ENCODE data around the gene RAD51B.

RAD51B gene

DNA sequence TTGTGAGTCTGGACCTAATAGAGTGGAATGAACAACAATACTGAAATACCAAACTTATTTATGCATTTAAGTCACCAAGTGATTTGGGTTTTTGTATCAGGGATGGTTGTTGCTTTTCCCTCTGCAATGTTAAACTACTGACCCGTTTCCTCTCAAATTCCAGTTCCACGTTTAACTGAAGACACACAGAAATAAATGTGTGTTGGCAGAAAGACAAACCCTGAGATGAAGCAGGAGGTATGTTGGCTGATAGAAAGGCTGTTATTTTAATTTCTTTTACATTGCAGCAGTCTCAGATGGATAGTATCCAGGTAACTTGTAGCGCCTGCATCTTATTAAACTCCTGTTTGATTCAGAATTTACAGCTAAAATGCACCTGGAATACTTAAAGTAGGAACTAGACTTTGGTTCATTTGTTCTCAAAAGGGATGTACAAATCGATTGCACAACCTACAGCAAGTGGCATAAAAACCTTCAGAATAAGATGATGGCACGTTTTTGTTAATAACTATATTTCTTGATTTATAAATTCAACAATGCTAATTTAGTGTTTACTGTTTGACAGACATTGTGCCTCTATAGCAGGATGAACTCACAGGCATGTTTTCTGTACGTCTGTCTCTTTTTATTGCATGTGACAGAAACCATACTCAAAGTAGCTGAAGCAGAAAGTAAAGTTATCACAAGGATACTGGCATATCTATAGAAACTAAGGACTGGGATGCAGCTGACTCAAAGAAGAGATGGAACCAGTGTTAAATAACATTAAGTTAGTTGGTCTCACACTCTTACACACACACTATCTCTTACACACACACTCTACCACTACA lies 567.6 kb downstream of the RAD51B start:
- peak; percentile 25 for DNase-seq (ENCODE audit: low spot score)

DNA sequence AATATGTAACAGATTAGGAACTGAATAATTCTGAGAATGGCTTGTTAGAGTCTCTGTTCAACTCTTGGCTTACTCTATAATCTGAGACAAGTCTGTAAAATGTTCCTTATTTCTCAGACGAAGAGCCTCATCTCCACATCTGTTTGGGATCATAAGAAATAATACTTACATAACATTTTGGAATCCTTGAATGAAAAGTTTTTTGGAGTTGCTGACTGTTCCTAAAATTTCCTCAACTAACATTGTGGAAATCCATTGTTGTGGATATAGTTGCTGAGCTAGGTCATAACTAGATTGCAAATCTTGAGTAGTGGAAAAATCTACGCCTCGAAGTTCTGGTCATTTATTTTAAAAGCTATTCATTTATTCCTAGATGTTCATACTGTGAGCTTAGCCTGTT lies 570.4 kb downstream of the RAD51B start:
- no peak for DNase-seq (ENCODE audit: low spot score)

DNA sequence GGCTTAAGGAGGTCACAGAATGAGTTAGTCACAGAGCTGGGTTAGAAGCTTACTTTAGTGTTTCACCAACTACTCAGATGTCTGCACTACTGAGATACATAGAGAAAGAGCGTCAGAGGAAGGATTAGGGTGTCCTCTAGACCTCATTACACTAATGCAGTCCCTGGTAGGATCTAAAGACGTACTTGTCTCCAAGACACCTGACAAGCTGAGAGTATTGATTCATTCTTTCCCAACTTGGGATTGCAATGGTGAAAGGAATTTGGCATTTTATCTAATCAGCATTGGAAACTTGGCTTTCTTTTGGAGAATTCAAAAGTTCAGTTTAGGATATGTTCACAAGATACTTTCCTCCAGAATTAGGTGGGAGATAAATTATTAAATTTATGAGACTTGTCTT lies 571.2 kb downstream of the RAD51B start:
- no peak for DNase-seq (ENCODE audit: low spot score)

DNA sequence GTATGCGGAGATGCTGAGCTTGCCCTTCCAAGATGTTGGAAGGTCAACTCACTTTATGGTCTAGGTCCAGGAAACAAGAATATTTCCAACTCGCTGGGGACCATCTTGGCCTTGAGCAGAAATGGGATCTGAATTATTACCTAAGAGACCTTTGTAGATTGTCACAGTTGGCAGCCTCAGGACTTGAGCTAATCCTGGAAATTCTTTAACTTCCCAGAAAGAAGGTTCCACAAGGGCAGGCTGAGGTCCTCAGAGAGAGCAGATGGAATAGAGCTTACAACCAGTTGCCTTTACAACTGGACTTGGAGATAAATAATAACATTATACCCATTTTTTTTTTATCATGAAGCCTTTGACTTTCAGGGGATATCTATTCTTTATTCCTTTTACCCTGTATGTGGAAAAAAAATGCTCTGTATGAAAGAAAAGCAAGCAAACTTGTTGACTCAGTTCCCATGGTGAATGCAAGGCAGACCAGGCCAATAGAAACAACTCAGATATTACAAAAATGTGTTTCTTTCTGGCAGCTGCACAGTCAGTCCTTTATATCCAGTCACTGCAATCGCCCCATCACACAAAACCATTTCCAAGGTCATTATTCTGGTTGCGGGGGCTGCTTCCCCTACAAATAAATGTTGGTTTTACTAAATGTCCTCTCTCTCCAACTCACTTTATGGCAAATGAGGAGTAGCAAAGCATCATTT lies 571.9 kb downstream of the RAD51B start:
- DNase-seq (ENCODE audit: low spot score), result peak; percentile 48

DNA sequence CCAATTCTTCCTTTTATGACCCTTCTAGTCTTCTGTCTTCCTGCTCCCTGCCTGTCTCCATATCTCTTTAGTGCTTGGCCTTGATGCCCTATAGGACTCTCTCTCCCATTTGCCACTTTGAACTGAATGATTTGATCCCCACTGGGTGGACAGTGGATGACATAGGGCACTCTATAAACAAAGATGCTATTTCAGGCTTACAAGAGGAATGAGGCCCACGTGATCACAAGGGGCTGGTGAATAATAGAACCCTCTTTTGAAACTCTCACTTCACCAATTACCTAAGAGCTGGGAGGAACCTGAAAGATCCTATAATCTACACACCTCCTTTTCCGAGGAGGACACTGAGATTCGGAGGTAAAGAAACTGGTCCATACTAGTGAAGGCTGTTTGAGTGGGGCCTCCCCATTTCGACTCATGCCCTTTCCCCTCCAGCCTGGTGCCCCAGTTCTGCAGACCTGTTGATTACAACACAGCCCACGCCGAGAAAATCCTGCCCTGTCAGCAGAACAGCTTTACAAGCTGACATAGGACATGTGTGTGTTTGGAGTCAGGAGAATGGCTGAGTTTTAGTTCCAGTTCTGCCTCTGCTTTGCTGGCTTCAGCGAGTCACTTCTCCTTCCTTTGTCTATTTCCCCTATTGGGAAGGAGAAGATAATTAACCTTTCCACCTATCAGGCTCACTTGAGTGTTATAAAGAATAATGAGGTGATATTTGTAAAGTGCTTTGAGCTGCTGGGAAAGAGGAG lies 573.0 kb downstream of the RAD51B start:
- DNase-seq (ENCODE audit: low spot score), result peak; percentile 65

DNA sequence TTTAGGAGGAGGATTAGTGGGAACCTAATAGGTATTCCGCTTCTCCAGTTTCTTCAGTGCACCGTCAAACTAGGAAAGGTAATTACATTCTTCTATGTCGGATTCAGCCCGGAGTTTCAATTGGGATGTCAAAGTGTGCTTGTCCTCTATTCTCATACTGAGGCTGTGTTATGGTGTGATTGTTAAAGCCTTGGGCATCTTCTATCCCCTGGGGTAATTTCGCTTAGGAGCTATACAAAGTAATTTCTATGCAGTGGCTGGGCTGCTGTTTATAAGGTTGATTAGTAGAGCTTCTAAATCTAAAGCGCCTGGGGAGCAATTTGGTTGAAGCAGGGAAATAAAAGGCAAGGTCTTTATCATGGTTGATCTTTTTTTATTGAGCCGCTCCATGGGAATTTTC lies 573.7 kb downstream of the RAD51B start:
- no peak for DNase-seq (ENCODE audit: low spot score)

DNA sequence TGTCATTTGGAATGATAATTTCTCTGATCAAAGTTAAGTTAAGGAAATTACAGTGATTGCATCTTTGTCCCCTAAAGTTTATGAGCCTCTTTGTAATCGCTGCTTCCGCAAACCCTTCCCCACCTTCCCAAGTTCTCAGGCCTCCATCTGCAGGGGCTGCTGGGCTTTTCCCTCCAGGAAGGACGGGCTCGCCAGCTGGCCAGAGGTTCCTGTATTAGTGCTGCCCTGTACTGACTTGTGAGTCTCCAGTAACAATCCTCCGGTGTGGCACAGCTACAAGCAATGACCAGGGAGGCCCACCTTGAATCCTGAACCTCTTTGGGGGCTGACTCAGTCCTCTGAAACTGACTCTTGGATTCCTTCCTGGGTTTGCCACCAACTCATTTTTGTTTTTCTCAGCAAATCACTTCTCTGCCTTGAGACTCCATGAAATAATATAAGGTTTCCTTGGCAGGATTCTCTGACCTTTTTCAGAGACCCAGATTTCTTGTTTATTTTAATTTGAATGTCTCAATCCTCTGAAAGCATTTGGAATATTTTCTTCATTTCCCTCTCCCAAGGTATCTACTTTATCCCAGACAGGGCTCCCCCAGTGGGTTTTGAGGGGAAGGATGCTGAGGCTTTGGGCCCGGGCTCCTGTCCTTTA lies 574.7 kb downstream of the RAD51B start:
- DNase-seq (ENCODE audit: low spot score), result no peak

DNA sequence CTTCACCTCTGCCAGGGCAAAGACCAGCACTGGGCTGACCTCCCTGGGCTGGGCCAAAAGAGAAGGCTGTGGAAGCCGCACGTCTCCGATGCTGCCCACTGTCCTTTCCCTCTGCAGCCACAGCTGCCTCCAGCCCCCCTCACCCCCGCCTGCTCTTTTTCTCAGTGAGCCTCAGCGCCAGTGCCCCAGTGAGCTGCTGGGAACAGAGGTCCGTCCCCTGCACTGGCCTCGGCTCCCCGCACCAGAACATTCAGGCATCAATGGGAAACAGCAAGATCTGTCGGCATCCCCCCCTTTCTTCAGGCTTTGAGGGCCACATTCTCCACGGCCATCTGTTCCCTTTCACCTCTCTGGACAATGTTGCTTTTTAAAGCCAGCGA lies 575.2 kb downstream of the RAD51B start:
- DNase-seq (ENCODE audit: low spot score), result peak; percentile 45

DNA sequence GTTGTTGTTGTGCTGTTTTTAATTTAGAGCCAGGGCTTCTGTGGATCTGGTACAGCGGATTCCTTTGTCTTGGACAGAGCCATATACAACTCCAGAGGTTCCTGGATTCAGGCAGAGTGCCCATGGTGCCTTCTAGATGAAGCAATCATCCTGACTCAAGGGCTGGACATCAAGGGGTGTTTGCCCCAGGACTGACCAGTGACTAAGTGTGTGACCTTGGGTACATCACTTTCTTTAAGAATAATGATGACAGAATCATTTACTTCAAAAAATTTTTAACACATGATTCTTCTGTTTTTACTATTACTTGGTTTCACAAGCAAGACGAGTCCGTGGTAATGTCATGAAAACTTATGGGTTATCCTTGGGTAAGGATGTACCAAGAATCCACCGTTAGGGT lies 576.0 kb downstream of the RAD51B start:
- DNase-seq (ENCODE audit: low spot score), result no peak

DNA sequence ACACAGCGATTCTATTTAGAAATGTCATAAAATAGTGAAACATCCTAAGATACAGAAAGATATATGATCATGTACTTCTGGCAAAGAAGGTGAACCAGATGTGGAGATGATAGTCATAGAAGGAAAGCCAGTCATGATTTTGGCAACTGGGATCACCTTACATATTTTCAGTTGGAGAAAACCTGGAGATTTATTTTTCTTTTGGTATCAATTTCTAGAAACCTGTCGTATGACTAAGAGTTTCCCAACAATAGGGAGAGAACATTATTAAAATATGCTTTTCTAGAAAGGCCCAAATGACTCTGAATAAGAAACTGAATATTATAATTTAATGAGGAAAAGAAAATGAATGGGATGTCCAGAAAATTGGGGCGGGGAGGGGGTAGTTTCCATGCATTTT lies 576.9 kb downstream of the RAD51B start:
- no peak for DNase-seq (ENCODE audit: low spot score)

DNA sequence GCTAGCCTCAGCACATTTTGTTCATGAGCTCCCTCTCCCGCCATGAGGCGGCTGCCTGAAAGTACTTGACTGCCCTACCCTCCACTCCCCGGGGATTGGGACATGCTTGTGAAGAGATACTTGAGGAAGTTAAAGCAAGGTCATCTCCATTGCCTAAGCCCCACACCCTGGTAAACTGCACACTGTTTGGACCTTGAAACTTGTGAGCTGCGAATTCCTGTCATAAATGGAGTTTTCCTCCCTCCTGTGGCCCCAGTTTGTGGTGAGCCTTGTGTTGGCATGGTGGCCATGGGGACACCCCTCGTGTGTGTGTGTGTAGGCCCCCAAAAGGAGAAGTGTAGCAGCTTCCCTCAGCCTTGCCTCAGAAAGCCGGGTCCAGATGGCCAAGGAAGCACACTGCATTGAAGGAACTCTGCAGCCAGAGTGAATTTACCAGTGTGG lies 577.8 kb downstream of the RAD51B start:
- DNase-seq (ENCODE audit: low spot score), result peak; percentile 76

DNA sequence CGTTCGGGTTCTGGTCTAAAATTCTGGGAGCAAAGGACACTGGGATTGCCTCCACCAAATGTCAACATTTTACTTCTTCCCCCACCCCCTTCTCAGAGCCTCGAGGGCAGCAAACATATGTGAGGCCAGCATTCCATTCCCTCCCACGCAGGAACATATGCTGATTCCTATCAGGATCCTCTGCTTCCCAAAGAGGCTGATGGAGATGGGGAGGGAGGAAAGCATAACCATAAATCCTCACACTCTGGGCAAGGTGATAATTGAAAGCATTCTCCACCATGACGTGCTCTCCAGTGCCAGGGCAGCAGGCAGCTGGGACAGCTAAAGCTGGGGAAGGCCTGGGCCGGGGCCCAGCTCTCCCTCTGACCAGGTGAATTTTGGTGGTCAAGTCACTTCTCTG lies 578.2 kb downstream of the RAD51B start:
- DNase-seq (ENCODE audit: low spot score), result no peak

DNA sequence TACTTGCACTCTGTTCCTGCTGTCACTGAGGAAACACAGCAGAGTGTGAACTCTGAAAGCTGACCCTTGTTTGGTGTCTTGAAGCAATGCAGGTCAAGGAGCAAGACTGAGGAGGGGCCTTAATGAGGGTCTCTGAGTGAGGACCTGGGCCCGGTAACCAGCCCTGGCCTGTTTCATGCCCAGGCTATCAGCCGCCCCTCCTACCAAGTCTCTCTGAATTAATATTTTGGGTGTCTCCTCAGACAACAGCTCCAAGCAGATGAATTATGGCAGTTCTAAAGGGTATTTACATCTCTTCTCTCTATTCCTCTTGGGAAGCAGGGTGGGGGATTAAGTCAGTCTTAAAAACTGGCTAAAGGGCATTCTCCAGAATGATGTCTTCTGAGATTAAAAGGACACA lies 578.8 kb downstream of the RAD51B start:
- no peak for DNase-seq (ENCODE audit: low spot score)

DNA sequence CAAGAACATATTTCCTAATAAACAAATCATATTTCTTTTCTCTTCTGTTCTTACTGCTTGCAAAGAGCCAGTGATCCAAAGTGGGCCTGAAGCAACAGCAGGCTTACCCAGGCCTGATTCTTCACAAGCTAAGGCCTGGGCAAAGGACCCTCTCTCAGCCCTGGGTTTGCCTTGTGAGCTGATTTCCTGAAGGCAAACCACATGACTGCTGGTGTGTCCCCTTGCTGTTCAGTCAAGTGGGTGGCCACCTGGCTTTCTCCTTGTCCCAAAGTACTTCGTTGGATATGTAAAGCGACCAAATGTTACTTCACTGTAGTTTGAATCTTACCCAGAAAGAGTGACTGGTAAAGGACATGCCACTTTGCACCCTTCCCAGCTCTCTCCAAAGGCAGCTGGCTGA lies 580.4 kb downstream of the RAD51B start:
- no peak for DNase-seq (ENCODE audit: low spot score)

DNA sequence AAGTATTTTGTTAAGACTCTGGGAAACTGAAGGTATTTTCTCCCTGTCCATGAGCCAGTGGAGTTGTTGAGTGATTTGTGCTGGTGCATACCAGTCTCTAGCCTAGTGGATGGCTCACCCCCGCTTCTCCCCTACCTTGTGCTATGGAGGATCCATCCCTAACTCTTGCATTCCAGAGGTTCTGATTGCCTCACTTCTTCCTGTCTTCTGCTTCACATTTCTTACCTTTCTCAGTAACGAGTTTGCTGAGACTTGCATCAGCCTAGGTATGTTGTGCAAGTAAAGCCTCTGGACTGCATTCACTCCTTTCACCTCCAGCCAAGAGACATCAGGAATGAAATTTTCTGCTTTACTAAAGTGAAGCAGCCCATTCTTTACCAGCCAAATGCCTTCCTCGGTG lies 581.7 kb downstream of the RAD51B start:
- no peak for DNase-seq (ENCODE audit: low spot score)

DNA sequence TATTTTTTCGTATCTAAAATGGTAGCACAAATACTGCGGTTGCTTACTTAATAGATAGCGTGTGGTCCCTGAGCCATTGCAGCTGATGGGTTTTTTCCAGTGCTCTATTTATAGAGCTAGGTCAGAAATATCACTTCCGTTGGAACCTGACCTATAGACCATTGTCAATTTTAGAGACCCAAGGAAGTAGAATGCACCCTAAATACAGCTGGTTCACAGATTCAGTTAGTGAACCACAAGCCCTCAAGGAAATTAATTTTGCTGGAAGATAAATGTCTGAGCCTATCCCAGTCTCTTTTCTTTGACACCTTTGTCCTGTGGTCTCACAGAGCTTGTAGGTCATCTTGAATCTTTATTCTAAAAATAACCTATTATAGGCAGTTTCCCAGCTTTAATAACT lies 582.3 kb downstream of the RAD51B start:
- DNase-seq (ENCODE audit: low spot score), result no peak

DNA sequence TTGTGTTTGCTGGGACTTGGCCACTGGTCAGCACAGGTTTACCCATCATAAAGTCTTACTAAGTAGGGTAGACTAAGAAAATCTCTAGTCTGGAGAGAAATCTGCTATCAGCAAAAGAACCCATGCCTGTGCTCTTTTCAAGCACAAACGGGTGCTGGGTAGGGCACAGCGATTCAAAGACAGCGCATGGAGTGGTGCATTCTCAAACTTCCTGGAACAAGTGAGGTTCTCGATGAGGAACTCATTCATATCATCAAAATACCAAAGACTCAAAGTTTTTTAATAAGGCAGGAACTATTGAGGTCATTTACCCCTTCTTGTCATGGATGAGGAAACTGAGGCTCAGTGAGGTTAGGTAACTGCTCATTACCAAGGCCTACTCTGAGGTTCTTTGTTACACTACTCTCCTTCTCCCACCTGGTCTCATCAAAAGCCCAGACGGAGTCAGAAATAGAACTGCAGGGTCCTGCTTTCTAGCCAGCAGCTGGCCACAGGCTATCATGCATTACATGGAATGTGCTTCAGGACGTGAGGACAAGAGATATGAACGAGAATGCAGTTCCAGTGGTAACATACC lies 583.0 kb downstream of the RAD51B start:
- DNase-seq (ENCODE audit: low spot score), result no peak

DNA sequence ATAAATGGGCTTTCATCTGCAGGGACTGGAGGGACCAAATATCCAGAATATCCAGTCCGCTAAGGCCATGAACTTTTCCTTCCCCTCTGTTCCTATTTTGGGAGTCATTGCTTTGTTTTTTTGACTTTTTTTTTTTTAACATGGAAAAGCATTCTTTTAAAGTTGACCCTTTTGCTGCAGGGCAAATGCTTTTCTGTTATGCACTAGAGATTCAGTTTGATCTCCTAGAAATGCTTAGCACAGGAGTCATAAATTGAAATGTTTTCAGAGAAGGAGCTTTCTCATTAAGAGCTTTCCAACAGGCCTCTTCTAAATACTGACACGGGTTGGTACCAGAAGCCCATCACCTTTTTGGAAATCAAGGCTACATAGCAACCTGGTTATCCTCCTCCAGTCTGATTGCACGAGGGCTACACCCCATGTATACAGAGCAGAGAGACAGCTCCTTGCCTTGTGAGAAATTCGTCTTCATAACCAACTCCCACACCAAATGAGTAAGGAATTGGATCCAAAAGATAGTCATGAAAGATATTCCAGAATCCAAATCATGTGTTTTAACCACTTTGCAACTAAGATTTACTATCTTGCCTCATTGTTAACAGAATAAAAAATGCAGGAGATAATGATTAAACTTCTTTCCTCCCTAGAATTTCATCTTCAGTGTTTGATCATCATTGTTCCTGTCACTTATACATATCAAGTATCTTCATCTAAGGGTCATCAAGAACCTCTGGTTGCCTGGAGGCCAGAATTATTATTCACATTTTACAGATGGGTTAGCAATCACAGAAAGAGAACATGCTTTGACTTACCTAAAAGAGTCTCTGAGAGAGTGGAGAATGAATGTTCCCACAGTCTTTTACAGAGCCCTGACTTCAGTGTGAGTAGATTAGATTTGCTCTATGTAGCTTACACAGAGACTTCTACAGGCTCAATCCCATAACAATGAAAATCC lies 583.9 kb downstream of the RAD51B start:
- no peak for DNase-seq (ENCODE audit: low spot score)

DNA sequence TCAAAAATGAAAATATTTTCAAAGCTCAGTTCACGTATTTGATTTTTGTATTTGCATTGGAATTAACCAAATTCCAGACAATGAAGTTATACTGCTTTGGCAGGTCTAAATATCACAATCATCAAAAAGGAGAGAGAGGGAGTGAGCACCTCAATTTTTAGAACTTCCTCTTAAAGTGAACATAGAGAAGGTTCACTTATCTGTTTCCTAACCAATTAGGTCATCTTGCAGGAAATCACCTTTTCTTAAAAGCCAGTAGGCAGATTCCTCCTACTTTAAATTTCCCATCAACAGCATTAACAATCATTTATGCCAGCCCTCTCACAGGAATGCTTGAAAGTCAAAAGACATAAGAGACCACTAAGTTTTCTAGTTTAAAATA lies 584.6 kb downstream of the RAD51B start:
- DNase-seq (ENCODE audit: low spot score), result no peak

DNA sequence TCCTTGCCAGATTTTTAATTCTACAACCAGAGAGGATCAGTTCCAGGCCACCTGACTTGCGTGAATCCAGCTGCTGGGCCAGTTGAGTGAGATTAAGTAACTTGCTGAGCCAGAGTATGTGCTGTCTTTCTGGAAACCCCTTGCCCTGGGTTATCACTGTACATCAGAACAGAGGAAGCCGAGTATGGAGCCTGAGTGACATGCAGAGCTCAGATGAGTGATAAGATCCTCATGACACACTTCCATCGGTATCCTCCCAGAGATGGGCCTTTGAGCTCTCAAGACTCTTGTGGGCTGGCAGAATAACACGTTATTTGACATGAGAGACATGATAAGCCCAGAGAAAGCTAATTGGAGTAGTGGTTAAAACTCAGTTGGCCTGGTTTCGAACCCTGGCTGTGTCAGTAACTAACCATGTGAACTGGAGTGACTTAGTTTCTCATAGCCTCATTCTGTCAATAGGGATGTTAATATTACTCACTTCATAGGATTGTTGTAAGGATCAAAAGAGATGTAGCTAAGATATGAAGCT lies 585.1 kb downstream of the RAD51B start:
- no peak for DNase-seq (ENCODE audit: low spot score)

DNA sequence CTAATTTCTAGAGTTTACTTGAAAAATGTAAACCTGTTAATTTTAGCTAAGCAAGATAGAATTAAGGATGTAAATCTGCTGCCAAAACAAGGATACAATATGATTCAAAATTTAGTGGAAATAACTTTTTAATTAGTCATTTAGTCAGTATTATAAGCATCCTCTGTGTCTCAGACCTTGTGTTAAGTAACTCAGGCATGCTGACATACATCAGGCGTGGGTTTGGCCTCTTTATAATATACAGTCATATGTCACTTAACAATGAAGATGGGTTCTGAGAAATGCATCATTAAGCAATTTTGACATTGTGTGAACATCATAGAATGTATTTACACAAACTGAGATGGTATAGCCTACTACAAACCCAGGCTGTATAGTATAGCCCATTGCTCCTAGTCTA lies 586.4 kb downstream of the RAD51B start:
- DNase-seq (ENCODE audit: low spot score), result no peak

All from Ammon's horn (tissue), 1 donor.